Activated CD8-positive, alpha-beta memory T cell treated with anti-CD3 and anti-CD28 coated beads for 24 hours (primary cell): ENCODE data around the gene C2orf72.
A peak's percentile ranks its signal among the peaks of the same experiment; 100 is the strongest.
"Not testable (repeated sequence)": the region's sequence is repeated elsewhere in the genome, so short reads cannot be mapped to it uniquely, and the experiment has no call there.

Source experiments
- DNase-seq: peaks from one replicate; pipeline ENCODE4 v3.0.0-alpha.2; 2020

The C2orf72 gene

GRCh38 chr2:231047923-231048915, 10.9 kb downstream of the C2orf72 start:
- DNase-seq, result no peak

DNA sequence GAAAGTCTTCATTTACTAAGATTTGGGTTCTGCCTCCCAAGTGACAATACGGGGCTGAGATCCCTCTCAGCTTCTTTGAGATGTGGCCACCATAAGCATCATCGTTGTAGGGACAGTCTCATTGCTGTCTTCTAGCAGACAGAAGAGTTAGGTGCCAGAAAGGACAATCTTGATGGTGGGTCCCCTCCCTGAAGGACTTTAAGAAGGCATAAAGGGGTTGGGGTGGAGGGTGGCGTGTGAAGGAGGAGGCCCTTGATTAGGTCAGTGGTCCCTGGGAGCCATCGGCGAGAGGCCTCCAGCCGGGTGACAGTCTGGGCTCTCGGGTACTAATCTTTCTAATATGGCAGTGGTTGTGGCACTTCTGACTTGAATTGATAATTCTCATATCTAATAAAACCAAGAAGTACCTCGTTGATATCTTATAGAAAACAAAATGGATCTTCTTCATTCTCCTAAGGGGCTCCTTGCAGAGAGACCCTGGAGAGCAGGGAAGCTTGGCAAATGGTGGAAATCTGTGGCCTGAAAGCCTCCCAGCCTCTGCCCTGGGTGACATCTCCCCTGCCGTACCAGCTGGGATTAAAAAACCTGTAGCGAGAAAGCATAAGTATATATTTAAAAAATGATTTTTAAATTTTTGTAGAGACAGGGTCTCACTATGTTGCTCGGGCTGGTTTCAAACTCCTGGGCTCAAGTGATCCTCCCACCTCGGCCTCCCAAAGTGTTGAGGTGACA, 12.1 kb downstream of the C2orf72 start:
- no peak for DNase-seq

DNA sequence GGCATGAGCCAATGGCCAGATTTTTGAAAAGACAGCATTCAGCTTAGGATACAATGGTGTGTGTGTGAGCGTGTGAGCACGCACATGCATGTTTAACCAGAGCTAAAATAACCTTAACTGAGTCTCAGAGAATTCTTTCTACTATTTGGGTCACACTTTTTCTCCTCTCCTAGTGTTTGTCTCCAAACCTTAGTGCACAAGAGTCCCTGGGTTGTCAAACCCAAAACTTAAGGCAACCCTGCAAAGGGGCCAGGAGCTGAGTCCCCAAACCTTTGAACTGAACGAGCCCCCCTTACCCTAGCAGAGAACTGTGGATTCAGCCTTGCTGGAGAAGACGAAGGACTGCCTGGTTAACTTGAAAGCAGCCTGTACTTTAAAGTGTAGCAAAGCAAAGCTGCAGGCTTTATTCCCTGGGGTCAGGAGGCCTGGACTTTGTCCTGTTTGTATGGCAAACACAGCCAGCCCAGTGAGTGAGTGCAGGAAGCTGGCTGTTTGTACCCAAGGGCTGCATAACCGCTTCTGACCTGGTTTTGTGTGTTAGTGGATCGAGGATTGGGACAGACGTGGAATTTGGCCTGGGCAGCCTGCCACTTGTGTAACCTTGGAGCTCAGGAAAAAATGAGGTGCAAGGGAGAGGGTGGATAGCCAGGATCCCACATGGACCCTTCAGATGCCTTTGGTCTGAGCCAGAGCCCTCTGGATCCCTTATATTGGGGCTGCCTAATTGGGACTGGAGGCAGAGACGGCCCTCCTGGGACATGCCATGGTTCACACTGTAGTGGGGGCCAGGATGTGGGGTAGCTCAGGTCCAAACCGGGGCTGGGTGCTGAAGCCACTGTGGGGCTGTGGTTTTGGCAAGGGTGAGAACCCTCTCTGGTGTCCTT, 12.9 kb downstream of the C2orf72 start:
- DNase-seq, result no peak

DNA sequence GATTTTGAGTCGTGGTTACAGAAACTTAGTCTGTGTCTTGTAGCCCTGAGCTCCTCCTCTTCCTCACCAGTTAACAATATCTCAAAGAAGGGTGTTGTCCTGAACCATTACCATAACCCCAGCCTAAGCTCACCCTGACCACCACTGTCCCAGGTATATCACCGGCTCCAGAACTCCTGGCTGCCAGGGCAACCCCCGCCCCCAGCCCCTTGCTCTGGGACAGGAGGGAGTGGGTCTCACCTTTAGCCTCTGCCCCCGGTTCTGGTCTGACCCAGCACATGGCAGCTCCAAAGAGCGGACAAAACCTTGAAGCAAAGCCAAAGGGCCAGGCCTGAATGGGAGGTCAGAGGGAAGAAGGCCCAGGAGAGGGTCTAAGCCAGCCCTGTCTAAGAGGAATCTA, 13.8 kb downstream of the C2orf72 start:
- DNase-seq, result no peak

DNA sequence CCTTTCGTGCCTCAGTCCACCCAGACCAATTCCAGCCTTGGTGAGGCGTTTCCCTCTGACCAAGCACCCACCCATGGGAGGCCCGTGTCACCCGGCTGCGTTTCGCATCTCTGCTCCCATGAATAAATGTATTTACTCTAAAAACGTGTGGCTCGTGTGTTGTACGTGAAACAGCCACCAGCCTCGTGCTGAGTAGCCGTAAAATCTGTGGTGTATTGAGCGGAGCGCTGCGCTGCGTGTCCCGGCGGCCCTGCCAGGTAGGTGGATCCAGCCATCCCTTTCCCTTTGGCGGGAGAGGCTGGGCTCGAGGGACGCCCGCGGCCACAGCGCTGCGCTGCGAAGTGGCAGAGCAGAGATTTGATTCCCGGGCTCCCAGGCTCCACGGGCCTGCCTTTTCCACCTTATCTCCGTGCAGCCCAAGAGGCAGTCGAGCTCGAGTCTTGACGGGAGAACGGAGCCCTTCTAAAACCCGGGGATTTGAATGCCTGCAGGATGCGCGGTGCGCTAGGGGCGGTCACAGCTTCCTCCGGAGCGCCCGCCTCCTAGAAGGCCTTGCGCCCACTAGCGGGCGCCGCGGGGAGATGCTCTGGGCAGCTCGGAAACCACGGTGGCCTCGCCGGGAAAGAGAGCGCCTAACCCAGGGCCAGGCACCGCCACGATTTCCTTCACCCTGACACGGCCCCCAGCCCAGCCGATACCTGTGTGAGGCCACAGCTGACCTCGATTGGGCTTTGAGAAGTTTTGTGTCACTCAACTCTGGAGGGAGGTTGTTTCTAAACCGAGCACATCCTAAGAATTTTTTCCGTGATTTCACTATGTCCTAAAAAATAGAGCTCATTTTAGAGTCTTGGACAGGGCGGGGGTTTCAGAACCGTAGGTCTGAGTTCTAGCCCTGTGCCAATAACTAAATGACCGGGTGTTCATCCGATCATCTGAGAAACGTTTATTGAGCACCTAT, 15.4 kb downstream of the C2orf72 start:
- peak; percentile 90 for DNase-seq

DNA sequence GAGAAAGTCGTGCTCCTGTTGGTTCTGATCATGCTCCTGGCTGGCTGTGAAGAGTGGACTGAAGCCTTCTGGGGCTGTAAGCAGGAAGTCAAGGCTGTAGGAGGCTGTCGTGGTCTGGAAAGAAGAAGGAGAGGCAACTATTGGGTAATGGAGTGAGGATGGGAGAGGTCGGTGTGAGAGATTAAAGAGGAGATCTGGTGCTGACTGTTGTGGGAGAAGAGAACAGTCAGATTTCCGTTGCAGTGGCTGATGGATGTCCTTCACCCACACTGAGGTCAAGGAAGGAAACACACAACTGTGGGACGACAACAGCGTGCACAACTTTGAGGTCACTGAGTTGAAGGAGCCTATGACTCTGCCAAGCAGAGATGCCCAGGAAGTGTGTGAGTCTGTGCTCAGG, 16.5 kb downstream of the C2orf72 start:
- no peak for DNase-seq

- DNase-seq, result peak; percentile 98
These were observed 19.4 kb downstream of the C2orf72 start, which contains the start of gene PSMD1 for GRCh38 chr2:231056453-231057416. TSS of gene PSMD1 (plus strand) at chr2:231056867. CDS start at chr2:231057026, 159 bp downstream.

- DNase-seq, result no peak
These were observed 20.3 kb downstream of the C2orf72 start for GRCh38 chr2:231057590-231057989.

GRCh38 chr2:231058761-231059550, 21.6 kb downstream of the C2orf72 start:
- DNase-seq, result no peak

DNA sequence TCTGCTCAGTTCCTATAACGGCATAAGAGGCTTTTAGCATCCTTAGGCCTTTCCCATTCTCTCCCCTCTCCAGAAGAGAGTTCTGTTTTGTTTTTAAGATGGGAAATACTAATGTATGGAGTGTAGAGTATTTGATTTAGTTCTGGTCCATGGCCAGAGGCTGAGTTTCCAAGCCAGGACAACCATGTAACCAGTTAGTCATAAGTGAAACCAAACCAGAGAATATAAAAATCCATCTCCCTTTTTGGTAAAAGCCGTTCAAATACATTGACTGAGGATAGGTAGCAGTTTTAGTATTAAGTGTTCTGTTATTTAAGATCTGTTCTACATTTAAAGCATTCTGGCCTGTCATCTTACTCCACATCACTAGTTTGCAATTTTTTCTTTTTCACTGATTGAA, 22.4 kb downstream of the C2orf72 start:
- DNase-seq, result no peak

- DNase-seq, result no peak
These were observed 25.5 kb downstream of the C2orf72 start for GRCh38 chr2:231062776-231063175.

- DNase-seq, result no peak
These were observed 26.0 kb downstream of the C2orf72 start for GRCh38 chr2:231063347-231063746.

- no peak for DNase-seq
These were observed 28.6 kb downstream of the C2orf72 start for GRCh38 chr2:231065966-231066365.

DNA sequence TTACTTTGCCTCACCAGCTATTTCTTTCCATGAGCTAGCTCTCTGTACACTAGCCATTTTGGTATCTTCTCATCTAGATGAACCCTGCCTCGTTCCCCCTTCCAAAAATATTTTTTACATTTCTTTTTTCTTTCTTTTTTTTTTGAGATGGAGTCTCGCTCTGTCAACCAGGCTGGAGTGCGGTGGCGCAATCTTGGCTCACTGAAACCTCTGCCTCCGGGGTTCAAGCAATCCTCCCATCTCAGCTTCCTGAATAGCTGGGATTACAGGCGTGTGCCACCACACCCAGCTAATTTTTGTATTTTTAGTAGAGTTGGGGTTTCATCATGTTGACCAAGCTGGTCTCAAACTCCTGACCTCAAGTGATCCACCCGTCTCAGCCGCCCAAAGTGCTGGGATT, 30.2 kb downstream of the C2orf72 start:
- not testable (repeated sequence) for DNase-seq

GRCh38 chr2:231068525-231069222, 31.4 kb downstream of the C2orf72 start:
- no peak for DNase-seq

- no peak for DNase-seq
These were observed 32.2 kb downstream of the C2orf72 start for GRCh38 chr2:231069379-231070054.

- no peak for DNase-seq
These were observed 47.2 kb downstream of the C2orf72 start for GRCh38 chr2:231084565-231084964.

- no peak for DNase-seq
These were observed 51.4 kb downstream of the C2orf72 start for GRCh38 chr2:231088754-231089153.
